Spleen (tissue), 11 donors: ENCODE results near the gene AMOT. TPM values are rescaled to one million over a fixed set of nuclear protein-coding genes. Genes with fewer than 3 reads are reported as not detected.

Experiments used
- DNase-seq: peaks from one replicate; pipeline ENCODE4 v3.0.0-alpha.2; 2020
- H3K27ac ChIP-seq, 8 donors: fragments of 200-600 bp; sonication (generic) in 7 of 8; 1 replicate in 4 of 8; 2 replicates in 4 of 8; pipeline versions ENCODE4 v1.5.0 to v1.8.0; 2016 to 2021; ENCODE audit warnings: inconsistent platforms in 4 of 8, mild to moderate bottlenecking in 4 of 8, moderate library complexity in 1 of 8
- H3K27me3 ChIP-seq, 7 donors: fragments of 200-600 bp; sonication (generic) in 6 of 7; replicated peaks in 1 of 7; 1 replicate in 4 of 7; 2 replicates in 3 of 7; pipeline versions ENCODE4 v1.5.0 to v1.8.0; 2016 to 2021; ENCODE audit warnings: inconsistent platforms in 3 of 7, mild to moderate bottlenecking in 1 of 7
- H3K36me3 ChIP-seq, 6 donors: fragments of 200-600 bp; sonication (generic) in 5 of 6; 1 replicate in 4 of 6; 2 replicates in 2 of 6; pipeline versions ENCODE4 v1.5.0 to v1.8.0; 2016 to 2021; ENCODE audit warnings: inconsistent platforms in 2 of 6
- H3K4me1 ChIP-seq, 6 donors: fragments of 200-600 bp; sonication (generic) in 5 of 6; 1 replicate in 3 of 6; 2 replicates in 3 of 6; pipeline versions ENCODE4 v1.5.0 to v1.8.0; 2016 to 2021; ENCODE audit warnings: inconsistent platforms in 3 of 6
- H3K4me3 ChIP-seq, 8 donors: fragments of 200-600 bp; sonication (generic) in 7 of 8; 1 replicate in 4 of 8; 2 replicates in 4 of 8; pipeline versions ENCODE4 v1.5.0 to v1.8.0; 2016 to 2021; ENCODE audit warnings: inconsistent platforms in 4 of 8, mild to moderate bottlenecking in 4 of 8, moderate library complexity in 2 of 8
- H3K9me3 ChIP-seq, 8 donors: fragments of 200-600 bp; sonication (generic) in 7 of 8; 1 replicate in 4 of 8; 2 replicates in 4 of 8; pipeline versions ENCODE4 v1.5.0 to v1.8.0; 2016 to 2021; ENCODE audit warnings: inconsistent platforms in 4 of 8
- CTCF ChIP-seq, 11 experiments: fragments of 200-600 bp in 7 of 11; fragments of 450-650 bp in 4 of 11; sonication (generic) in 4 of 11; IDR thresholded peaks in 8 of 11; conservative IDR thresholded peaks in 3 of 11; 1 replicate in 7 of 11; 2 replicates in 4 of 11; pipeline versions ENCODE4 v1.4.0 to v1.8.0; 2016 to 2021; ENCODE audit warnings: antibody characterized with exemption in 11 of 11, inconsistent platforms in 4 of 11, mild to moderate bottlenecking in 1 of 11
- POLR2A ChIP-seq, 3 donors: fragments of 450-650 bp; IDR thresholded peaks; one replicate each; pipeline ENCODE4 v1.5.1; 2017; ENCODE audit warnings: antibody characterized with exemption in 3 of 3, mild to moderate bottlenecking in 1 of 3
- POLR2AphosphoS5 ChIP-seq, 3 donors: sonication (generic); formaldehyde crosslinking; IDR thresholded peaks; one replicate each; pipeline ENCODE4 v1.5.1; 2017; ENCODE audit warnings: antibody characterized with exemption in 3 of 3
- WGBS, 5 donors: extraction: QIAGEN DNeasy Blood & Tissue Kit in 3 of 5; methylation state at CpG; one replicate each; pipeline versions ENCODE4 v1.1.5 to v1.1.7; 2013 to 2018; 5-methylcytosine and 5-hydroxymethylcytosine counted together
- intact Hi-C: fragments of 100-400 bp; cut with DNase I; formaldehyde crosslinking; loops from one replicate; pipeline ENCODE4 v1.15.0; 2023; ENCODE audit warnings: low total_unique reads
- polyA plus RNA-seq, 3 donors: library from polyadenylated mRNA; stranded (reverse); fragments of 200-250 nt; gene quantifications; one replicate each; pipeline ENCODE4 v1.2.1, GENCODE V29; 2013
- total RNA-seq, 7 donors: library from RNA; depleted of rRNA in 3 of 7; stranded (reverse); fragments of >200 nt in 3 of 7; fragmentation: NEBNext Ultra II Directional in 4 of 7; extraction: Animal tissue kit (Norgen Biotek cat#: 25700) in 4 of 7; gene quantifications; one replicate each; pipeline versions ENCODE4 v1.1.0 to v1.2.1, GENCODE V29; 2016 to 2021
- donor health status: healthy with polysubstance abuse.
- donor health status: DM: no; HTN: no; CAD: no; lungs with moderate emphysema.
- donor health status: DM: no; HTN: no; CAD: no.
- donor health status: Bipolar disorder and iron deficiency.
- donor health status: healthy.
- donor health status: DM: no; HTN: no; CAD: no.
- donor health status: DM: yes; HTN: yes; CAD: no.

The AMOT gene
- total and polyA plus RNA-seq, 10 donors = 0.52 to 8.0 (median 3.6) TPM

GRCh38 chrX:112803060-112803459, 37.6 kb downstream of the AMOT start:
- 87 to 100% (median 89%) methylated on average over 3 of the region's 3 CpGs for WGBS, 5 donors
- Histone ChIP-seq H3K36me3 (peaks cover 0 to 6% (median 0%) of the 10 kb centered on the region in 6 donors), H3K4me1 (no peaks in the 10 kb centered on the region), H3K4me3 (no peak overlapping the region), H3K9me3 (peaks cover 0 to 5% (median 0%) of the 10 kb centered on the region in 8 donors), H3K27ac (no peak overlapping the region), H3K27me3 (peaks cover 0 to 8% (median 0%) of the 10 kb centered on the region in 7 donors)
- DNase-seq = no peak
- TF ChIP-seq POLR2A (IDR thresholded peaks at IDR 0.05) (no peak), CTCF (IDR thresholded peaks at IDR 0.05 in 8 of 11, conservative IDR thresholded peaks at IDR 0.05 in 3 of 11) (no peak), POLR2AphosphoS5 (IDR thresholded peaks at IDR 0.05) (no peak)
- intact Hi-C loops = no loop called here

GRCh38 chrX:112802541-112802940, 38.1 kb downstream of the AMOT start:
- intact Hi-C loops = no loop called here
- H3K36me3 ChIP-seq = peaks cover 0 to 6% (median 0%) of the 10 kb centered on the region in 6 donors
- WGBS, 5 donors = 79 to 94% (median 90%) methylated on average over 1 of the region's 1 CpG
- H3K4me3 ChIP-seq = no peak overlapping the region
- peaks cover 0 to 5% (median 0%) of the 10 kb centered on the region in 8 donors for H3K9me3 ChIP-seq
- DNase-seq = no peak
- H3K27ac ChIP-seq = no peak overlapping the region
- peaks cover 0 to 8% (median 0%) of the 10 kb centered on the region in 7 donors for H3K27me3 ChIP-seq
- TF ChIP-seq POLR2A (IDR thresholded peaks at IDR 0.05) = no peak
- TF ChIP-seq POLR2AphosphoS5 (IDR thresholded peaks at IDR 0.05) = no peak
- TF ChIP-seq CTCF (IDR thresholded peaks at IDR 0.05 in 8 of 11, conservative IDR thresholded peaks at IDR 0.05 in 3 of 11) = no peak
- no peaks in the 10 kb centered on the region for H3K4me1 ChIP-seq

DNA sequence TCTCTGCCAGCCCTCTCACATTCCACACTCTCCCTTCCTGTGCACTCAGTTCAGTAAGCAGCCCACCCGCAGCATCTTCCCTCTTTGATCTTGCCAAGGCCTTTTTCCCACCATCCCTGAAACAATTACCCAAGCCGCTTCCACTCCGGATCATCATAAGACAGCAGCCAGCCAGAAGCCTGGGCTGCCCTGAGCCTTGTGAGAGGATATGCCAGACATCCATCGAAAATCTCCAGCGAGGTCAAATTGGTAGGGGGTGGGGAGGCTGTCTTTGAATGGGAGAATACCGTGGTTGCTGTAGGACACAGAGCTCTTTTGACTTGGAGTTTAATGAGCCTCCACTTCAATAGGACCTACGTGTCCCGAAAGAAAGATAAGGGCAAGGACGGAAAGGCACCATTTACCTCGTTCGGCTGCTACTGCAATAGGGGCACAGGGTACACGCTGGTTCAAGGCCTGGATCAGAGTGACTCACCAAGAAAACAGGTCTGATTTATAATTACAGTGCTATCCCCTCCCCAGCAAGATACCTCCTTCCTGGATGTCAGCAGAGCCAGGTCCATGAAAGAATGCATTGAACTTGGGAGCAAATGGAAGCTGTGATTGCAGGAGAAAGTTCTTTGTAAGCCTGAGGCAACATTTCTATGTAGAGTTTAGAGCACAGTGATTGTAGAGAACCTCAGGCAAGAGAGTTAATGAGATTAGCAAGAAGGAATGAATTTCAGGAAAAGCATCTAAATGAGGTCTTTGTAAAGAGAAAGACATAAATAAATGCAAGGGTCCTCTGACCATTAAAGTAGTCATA, 39.5 kb downstream of the AMOT start:
- Histone ChIP-seq H3K4me3 (no peak overlapping the region), H3K27me3 (peaks cover 0 to 8% (median 0%) of the 10 kb centered on the region in 7 donors), H3K9me3 (peaks cover 0 to 5% (median 0%) of the 10 kb centered on the region in 8 donors), H3K4me1 (no peaks in the 10 kb centered on the region), H3K27ac (no peak overlapping the region), H3K36me3 (peaks cover 0 to 6% (median 0%) of the 10 kb centered on the region in 6 donors)
- TF ChIP-seq POLR2AphosphoS5 (IDR thresholded peaks at IDR 0.05) (no peak), CTCF (IDR thresholded peaks at IDR 0.05 in 8 of 11, conservative IDR thresholded peaks at IDR 0.05 in 3 of 11) (no peak), POLR2A (IDR thresholded peaks at IDR 0.05) (no peak)
- no peak for DNase-seq
- 70 to 96% (median 90%) methylated on average over 12 of the region's 12 CpGs for WGBS, 5 donors
- intact Hi-C loops = no loop called here

DNA sequence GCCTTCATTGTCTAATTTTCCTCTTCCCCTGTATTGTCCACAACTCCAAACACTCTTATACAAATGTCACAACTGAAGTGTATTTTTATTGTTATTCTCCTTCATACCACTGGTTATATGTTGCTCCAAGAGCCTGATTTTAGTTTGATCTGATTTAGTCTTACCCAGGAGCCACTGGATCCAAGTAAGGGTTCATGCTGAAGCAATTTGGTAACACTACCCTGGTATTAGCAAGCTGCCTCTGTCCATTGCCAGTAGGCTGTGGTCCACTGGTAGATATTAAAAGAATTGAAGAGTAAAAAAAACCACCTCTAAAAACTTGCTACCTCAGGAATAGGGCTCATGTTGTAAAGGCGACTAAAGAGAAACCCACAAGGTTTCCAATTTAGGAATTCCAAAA, 41.2 kb downstream of the AMOT start:
- Histone ChIP-seq H3K4me1 (no peaks in the 10 kb centered on the region), H3K36me3 (peaks cover 0 to 6% (median 0%) of the 10 kb centered on the region in 6 donors), H3K27me3 (peaks cover 0 to 8% (median 0%) of the 10 kb centered on the region in 7 donors), H3K4me3 (no peak overlapping the region), H3K27ac (no peak overlapping the region), H3K9me3 (peaks cover 0 to 5% (median 0%) of the 10 kb centered on the region in 8 donors)
- 87 to 100% (median 91%) methylated on average over 1 of the region's 1 CpG for WGBS, 5 donors
- DNase-seq = no peak
- intact Hi-C loops = no loop called here
- no peak for TF ChIP-seq POLR2AphosphoS5 (IDR thresholded peaks at IDR 0.05)
- no peak for TF ChIP-seq POLR2A (IDR thresholded peaks at IDR 0.05)
- TF ChIP-seq CTCF (IDR thresholded peaks at IDR 0.05 in 8 of 11, conservative IDR thresholded peaks at IDR 0.05 in 3 of 11) = no peak
